Stimulated activated CD8-positive, alpha-beta memory T cell treated with anti-CD3 and anti-CD28 coated beads, Interleukin-7, amount 100 ng/mL, for 24 hours (primary cell): Measurements from ENCODE around the gene RASA3.

Experiments
- DNase-seq: peaks from one replicate; pipeline ENCODE4 v3.0.0-alpha.2; 2020; ENCODE audit warnings: low read depth

Gene RASA3

GRCh38 chr13:114050536-114051450 is 81.6 kb downstream of the RASA3 start:
- no peak for DNase-seq

DNA sequence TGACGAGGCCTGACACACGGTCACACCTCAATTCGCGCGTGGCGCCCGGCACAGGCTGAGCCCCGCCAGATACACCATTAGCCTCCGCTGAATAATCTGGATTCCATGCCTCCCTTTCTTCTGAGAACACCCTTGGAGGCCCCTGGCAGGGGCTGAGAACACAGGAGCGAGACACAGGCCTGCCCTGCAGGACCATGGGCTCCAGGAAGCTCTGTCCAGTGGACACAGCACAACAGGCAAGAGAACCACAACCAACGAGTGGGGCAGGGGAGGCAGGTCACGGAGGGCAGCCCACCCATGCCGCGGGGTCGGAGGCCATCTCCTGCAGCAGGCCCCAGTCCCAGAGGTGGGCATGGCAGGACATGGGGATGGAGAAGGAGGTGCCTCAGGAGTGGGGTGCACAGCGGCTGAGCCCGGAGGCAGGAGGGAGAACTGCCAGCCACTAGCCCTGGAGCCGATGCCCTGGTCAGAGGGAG is 82.8 kb downstream of the RASA3 start:
- no peak for DNase-seq

DNA sequence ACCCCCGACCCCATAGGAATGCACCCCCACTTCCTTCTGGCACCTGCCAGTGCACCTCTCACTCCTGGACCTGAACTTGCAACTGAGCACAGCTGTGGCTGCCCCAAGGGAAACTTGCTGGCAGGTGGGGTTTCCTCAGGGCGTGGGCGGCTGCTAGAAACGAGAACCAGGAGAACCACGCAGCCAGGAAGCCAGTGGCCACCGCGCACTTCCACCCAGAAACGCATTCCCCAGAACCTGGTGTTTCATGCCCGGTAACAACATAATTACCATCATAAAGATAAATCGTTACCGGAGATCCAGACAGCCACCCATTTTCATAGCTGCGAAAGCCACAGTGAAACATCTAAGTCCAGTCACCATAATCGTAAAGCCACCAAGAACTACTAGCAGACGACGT is 83.4 kb downstream of the RASA3 start:
- DNase-seq, result peak; percentile 30

DNA sequence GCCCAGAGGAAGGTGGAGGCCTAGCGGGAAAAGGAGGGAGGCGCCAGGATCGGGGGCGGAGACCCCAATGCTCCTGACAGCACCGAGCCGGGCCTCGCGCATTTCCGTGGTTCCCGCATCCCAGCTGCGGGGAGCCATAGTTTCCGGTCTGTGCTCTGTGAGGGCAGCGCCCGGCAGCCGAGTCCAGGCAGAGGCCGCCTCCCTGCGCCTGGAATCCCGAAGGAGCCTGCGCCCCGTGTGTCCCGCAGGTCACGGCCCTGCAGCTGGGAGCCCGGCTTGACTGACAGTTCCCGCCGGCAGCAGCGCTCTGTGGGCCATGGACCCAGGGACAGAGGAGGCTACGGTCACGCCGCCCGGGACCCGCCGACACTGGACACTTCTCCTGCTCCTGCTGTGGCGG is 84.0 kb downstream of the RASA3 start:
- DNase-seq, result no peak

DNA sequence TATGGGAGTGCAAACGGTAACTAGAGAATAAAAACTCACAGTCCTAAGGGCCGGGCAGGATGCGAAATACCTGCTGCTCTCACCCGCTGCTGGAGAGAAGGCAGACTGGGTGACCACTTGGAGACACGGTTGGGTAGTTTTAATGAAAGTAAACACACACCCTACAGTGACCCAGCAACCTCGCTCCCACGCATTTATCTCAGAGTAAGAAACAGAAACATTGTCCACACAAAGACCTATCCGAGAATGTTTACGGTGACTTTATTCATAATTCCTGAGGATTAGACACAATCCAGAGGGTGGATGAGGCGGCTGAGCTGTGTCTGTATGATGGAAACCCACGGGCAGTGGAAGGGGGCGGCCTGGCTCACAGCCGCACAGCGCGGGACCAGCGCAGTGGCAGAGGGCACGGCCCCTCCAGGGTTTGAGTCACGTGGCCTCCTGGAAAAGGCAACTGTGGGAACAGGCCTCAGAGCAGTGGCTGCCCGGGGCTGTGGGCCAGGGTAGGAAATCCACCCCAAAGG is 85.0 kb downstream of the RASA3 start:
- no peak for DNase-seq

GRCh38 chr13:114046431-114046975 is 85.9 kb downstream of the RASA3 start:
- DNase-seq, result no peak

- no peak for DNase-seq
Measured at GRCh38 chr13:114045113-114045735, 87.2 kb downstream of the RASA3 start.

DNA sequence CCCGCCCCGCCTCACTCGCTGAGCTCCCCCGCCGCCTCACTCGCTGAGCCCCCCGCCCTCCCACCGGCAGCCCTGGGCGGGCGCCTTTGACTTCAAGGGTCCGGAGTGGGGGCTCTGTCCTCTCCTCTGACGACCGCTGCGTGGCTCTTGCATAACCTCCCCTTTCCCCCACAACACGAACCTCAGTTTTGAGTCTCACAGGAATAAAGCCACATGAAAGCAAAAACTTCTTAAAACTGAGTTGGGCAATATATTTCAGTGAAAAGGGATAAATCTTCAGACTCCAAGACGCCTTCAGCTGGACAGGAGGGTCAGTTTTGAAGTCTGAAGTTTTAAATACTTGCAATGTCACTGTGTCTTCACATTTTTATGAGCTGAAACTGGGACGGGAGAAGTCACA is 87.9 kb downstream of the RASA3 start:
- DNase-seq, result no peak

DNA sequence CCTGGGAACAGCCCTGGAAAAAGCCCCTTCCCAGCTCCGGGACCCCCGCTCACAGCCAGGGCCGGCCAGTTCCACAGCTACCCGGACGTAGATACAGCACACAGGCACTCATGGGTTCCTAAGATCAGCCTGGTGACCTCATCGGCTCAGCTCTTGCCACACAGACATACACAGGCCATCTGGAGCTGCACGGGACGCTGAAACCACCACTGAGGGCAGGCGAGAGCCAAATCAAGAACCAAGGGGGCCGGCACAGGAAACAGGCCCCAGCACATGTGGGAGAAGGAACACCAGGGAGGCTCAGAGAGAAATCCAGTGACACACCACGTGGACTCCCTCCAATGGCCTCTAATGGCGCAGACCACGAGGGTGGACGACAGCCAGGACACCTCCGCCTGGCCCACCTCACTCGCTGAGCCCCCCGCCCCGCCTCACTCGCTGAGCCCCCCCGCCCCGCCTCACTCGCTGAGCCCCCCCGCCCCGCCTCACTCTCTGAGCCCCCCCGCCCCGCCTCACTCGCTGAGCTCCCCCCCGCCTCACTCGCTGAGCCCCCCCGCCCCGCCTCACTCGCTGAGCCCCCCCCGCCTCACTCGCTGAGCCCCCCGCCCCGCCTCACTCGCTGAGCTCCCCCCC is 88.9 kb downstream of the RASA3 start:
- no peak for DNase-seq

GRCh38 chr13:114042066-114042815 is 90.2 kb downstream of the RASA3 start:
- DNase-seq, result no peak

- DNase-seq, result no peak
Measured at GRCh38 chr13:114041493-114041892, 90.9 kb downstream of the RASA3 start.

DNA sequence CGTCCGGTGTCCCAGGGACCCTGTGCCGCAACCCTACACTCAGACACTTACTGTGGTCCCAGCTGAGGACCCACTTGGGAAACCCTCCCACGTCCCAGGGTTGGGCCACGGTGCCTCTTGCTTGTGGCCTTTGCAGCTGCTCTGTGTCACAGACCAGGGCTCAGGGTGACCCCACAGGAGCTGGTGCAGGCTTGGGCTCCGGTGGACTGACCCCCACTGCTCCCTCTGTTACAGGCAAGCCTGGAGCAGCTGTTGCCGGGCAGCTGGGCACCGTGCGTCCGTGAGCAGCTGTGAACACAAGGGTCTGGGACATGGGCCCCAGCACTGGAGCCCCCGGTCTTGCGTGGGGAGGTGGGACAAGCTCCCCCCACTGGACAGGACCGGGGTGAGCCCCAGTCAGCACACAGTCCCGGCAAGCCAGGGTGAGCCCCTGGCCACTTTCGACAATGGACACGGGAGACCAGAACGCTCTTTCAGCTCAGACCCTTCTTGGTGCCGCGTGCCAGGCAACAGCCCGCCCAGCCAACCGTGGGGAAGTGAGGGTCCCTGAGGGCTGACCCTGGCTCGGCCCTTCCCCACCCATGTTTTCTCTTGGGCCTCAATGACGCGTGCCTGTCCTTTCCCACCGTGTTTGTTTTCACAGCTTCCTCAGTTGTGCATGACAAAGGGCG is 92.8 kb downstream of the RASA3 start:
- DNase-seq, result no peak

- DNase-seq, result no peak
Measured at GRCh38 chr13:114038900-114039299, 93.5 kb downstream of the RASA3 start.

- no peak for DNase-seq
Measured at GRCh38 chr13:114038211-114038613, 94.2 kb downstream of the RASA3 start.

- DNase-seq, result no peak
Measured at GRCh38 chr13:114037674-114038073, 94.7 kb downstream of the RASA3 start.

- no peak for DNase-seq
Measured at GRCh38 chr13:114035583-114036531, 96.6 kb downstream of the RASA3 start.

GRCh38 chr13:114035186-114035582 is 97.2 kb downstream of the RASA3 start:
- no peak for DNase-seq

DNA sequence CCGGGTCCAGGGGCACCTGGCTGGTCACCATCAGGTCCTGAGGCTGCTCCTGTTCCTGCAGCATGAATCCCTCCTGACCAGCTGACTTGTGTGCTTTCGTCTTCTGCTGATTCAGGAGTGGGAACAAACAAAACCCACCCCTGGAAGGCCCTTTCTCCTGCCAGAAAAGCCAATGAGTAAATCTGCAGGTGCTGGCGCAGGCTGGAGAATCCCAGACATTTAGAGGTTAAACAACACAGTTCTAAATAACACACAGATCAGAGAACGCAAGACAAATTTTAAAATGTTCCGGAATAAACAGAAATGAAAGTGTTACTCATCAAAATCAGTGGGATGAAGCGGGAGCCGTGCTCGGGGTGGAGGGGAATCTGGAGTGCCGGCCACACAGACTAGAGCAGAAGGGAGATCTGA is 97.9 kb downstream of the RASA3 start:
- no peak for DNase-seq

DNA sequence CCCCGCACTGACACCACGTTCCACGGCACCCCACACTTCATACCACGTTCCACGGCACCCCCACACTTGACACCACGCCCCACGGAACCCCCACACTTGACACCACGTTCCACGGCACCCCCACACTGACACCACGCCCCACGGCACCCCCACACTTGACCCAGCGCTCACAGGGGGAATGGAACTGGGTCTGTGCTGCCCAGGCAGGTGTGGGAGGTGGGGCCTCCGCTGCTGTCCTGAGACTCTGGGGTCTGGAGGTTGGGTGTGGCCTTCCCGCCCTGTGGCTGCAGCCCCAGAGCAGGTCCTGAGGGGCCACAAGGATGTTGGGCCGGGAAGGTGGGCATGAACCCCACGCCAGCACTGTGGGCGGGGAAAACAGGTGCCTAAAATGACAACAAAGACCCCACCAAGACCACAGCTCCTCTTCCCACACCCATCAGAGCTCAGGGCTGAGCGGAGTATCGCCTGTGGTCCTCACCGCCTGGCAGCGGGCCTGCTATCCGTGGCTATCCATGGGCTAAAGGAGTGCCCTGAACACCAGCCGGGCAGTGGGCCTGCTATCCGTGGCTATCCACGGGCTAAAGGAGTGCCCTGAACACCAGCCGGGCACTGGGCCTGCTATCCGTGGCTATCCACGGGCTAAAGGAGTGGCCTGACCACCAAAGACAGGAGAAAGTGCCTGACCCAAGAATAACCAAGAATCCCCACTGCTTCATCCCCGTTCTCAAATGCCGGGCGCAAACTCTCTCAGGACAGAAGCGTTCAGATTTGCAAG is 98.7 kb downstream of the RASA3 start:
- no peak for DNase-seq
